NCI-H2196 treated with DMSO at 0.1 percent for 48 hours (cell line): ENCODE measurements around the gene CEBPZOS.
"Not testable (repeated sequence)": the region's sequence is repeated elsewhere in the genome, so short reads cannot be mapped to it uniquely, and the experiment has no call there.

Experiments
- DNase-seq: peaks from one replicate; lab custom pipeline; 2025; ENCODE audit not compliant: unreplicated experiment; lab: John Stamatoyannopoulos, UW

Gene CEBPZOS

DNA sequence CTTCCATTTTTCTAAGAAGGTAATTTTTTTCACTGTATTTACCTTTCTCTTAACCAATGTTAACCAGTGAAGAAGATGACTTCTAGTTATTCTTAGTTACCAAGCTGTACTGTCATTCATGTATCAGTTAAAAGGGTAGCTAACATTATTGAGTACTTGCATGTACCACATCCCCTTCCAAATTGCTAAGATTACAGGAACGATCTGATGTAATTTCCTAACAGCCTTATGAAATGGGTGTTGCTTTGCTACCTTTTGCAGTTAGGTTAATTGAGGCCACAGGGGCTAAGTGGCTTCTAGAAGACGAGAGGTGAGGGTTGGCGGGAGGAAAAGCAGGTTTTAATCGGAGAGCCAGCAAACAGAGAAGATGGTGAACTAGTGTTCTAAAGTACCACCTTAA is 6.0 kb upstream of the CEBPZOS start:
- DNase-seq, result no peak

DNA sequence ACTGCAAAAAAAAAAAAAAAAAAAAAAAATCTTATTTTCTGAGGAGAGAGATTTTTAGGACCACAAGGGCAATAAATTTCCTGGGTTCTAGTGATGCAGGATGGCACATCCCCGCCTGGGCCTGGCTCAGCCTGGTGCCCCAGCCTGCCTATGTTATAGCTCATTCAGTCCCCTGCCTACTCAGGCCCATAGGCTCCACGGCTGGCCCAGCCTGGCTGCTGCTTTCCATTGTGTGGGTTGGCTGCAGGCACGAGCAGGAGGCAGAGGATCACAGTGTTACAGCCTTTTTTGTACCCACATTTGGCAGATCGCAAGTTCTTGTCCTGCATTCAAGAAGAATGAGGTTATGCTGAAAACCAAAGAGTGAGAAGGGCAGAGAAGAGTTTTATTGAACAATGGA is 5.0 kb upstream of the CEBPZOS start:
- DNase-seq, result no peak

DNA sequence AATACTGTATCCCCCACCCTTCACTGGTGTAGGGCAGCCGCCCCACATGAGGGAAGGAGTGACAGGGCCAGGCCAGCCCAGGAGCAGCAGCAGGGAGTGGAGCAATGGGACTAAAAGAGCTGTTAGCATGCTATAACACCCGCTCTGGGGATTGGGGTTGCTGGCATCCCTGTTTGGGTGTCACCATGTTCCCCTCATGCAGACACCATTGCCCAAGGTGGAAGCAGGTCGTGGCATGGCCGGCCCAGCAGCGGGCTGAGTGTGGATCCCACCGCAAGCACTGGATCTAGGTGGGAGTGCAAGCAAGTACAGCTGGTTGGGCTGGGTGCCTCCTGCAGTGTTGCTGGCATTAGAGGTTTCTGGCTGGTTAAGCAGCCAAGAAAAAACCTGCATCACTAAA is 4.5 kb upstream of the CEBPZOS start:
- no peak for DNase-seq

DNA sequence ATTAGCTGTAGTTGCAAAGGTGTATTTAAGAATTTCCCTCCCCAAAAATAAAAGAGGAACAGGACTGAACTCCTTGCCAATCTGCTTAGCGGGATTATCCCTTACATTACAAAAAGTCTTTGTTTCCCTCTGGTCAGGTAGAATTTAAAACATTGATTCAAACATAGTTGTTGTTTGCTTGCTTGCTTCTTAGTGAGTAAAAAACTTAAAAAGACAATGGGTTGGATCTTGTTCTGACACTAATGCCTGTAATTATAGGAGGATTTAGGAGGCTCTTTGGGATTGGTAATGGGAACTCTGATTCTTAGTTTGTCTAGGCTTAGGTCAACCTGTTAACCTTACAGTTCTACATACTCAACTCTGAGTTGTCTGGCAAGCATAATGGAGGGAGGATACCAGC is 3.7 kb upstream of the CEBPZOS start:
- DNase-seq, result no peak

DNA sequence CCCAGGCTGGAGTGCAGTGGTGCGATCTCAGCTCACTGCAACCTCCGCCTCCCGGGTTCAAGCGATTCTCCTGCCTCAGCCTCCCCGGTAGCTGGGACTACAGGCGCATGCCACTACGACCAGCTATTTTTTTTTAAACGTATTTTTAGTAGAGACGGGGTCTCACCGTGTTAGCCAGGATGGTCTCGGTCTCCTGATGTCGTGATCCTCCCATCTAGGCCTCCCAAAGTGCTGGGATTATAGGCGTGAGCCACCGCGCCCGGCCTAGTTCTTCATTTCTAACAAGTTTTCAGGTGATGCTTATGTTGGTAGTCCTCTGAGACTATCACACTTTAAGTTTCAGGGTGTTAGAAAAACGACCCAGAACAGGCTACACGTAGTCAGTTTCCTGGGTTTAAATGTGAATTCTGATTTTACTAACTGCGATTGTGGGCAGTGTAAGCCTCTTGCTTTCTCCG is 405 bp upstream of the CEBPZOS start:
- DNase-seq, result not testable (repeated sequence)

DNA sequence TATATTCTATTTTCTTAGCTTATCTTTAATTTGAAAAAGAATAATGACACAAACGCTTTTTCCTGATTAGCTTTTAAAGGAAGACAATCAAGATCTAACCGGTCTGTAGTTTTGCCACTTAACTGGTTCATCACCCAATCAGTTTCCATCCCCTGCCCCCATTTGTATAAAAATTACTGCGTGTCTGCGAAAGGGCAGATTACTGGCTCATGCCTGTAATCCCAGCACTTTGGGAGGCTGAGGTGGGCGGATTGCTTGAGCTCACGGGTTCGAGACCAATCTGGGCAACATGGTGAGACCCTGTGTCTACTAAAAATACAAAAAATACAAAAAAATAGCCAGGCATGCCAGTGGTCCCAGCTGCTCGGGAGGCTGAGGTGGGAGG is 2.4 kb downstream of the CEBPZOS start:
- DNase-seq, result no peak

DNA sequence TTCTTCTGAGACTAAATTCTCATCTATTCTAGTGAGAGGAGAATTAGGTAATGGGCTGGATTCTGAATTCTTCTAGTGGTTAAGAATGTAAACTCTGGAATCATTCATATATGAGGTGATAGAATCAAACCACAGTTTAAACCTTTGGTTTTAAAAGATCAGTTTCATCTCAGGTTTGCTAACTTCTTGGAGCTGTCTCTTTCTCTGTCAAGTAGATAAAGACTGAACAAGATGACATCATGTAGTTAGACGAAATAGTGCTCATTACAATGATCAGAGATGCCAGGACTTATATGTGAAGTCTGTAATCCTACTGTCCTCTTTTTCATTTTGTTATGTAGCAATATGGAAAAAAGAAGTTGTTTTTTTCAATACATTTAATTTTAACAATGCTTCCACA is 4.9 kb downstream of the CEBPZOS start:
- no peak for DNase-seq

DNA sequence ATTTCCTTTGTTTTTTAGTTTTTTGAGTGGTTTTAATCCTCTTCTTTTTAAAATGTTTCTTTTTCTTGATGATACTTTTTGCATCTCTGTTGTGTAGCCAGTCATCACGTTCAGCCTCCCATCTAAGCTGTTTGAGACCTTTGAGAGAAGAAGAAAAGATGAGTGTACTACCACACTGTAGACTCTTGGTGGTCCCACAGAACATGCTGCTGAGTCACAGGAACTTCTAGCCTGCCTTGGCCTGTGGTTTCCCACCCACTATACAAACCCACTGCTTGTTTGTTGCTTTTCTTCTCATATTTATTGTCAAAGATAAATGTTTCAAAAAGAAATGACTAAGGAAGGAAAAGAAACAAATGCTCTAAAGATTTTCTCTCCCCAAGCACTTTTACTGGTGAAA is 5.5 kb downstream of the CEBPZOS start:
- no peak for DNase-seq

DNA sequence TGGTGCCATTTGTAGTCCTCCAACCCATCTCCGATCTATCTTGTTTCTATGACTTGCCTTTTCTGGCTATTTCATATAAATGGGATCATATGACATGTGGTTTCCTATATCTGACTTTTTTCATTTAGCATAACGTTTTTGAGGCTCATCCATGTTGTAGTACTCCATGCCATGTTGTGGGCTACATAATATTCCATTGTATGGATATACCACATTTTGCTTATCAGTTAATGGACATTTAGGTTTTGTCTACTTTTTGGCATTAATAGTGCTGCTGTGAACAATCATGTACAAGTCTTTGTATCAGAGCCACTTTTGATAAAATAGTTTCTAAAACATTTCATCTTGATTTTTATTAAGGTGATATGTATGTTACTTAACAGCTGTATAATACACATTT is 7.4 kb downstream of the CEBPZOS start:
- no peak for DNase-seq

DNA sequence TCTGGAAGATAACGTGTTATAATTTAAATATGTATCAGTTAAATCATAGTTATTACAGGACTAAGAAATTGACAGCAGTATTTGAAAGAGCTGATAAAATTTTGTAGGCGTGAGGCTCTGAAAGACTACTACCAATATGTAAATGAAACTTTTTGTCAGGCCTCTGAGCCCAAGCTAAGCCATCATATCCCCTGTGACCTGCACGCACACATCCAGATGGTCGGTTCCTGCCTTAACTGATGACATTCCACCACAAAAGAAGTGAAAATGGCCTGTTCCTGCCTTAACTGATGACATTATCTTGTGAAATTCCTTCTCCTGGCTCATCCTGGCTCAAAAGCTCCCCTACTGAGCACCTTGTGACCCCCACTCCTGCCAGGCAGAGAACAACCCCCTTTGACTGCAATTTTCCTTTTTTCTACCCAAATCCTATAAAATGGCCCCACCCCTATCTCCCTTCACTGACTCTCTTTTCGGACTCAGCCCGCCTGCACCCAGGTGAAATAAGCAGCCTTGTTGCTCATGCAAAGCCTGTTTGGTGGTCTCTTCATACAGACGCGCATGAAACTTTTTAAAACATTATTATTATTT is 8.9 kb downstream of the CEBPZOS start:
- not testable (repeated sequence) for DNase-seq

DNA sequence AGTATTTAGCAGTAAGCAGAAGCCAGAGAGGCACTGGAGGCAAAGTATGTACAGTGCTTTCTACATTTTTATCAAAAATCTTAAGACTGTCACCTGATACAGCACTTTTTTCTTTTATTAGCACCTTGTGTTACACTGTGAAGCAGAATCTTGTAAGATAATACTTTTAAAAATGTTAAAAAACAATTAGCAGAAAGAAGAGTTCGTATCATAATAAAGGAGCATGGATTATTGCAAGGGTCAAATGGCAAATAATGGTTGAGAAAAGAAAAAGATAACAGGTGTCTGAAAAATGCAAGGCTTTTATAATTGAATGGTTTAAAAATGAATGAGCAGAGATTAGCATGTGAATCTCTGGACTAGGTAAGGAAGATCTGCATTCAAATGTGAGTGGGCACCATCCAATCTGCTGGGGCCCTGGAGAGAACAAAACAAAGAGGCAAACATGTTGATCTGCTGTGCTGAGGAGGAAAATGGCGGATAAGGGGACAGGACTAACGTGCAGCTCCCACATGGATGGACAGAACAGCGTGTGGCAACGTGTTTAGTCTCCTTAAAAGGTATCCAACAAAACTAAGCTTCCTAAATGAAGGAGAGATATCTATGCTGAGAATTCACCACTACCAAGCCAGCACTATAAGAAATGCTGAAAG is 9.5 kb downstream of the CEBPZOS start:
- DNase-seq, result no peak

DNA sequence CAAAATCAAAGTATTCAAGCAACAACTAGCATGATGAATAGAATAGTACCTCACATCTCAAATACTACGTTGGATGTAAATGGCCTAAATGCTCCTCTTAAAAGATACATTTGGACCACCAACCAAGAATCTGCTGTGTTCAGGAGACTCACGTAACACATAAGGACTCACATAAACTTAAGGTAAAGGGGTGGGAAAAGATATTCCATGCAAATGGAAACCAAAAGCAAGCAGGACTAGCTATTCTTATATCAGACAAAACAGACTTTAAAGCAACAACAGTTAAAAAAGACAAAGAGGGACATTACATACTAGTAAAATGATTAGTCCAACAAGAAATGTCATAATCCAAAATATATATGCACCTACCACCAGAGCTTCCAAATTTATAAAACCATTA is 10.5 kb downstream of the CEBPZOS start:
- not testable (repeated sequence) for DNase-seq

DNA sequence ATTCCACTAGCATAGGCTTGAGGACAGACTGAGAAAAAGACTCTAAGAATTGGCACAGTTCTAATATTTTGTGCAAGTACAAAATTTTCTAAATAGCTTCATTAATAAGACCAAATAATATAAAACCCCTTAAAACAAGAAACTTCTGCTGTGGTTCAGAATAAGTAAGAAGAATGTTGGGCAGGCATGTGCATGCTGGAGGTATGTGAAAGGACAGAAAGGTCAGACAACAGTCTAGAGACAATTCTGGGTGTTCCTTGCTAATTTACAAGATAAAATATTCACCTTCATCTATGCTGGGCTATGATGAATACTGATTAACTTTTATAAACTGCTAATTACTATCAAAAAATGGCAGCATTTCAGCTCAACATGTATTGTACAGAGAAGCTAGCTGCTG is 14.9 kb downstream of the CEBPZOS start:
- no peak for DNase-seq

DNA sequence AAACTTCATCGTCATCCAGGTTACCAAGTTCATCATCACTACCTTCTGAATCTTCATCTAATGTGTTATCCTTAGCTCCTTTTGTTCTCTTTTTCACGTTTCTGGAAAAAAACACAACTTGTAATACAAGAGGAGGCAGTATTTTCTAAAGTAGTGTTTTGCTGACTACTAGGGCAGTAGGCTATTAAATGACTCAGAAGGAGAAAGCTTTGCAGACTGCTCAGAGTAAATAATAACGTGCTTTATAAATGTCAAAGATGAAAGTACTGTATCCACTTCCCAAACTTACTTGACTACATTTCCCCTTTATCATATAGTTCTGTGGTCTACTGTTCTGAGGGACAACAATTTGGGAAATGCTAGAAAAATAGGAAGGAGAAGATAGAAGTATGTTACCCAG is 15.6 kb downstream of the CEBPZOS start:
- DNase-seq, result no peak

DNA sequence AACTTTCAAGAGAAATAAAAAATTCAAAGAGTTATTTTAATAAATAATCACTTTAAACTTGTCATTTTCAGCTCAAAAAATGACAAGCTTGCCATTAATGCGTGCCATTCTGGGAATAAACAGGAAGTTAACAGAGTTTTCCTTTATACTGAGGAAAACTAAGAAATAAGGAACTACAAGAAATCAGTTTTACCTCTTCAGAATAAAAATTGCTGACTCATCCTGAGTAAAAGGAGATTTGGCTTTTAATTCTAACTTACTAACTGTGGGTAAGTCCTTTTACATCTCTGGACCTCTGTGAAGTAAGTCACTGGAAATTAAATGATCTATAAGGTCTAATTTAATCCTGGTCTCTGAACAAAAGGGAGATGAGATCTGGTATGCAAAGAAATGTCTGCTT is 19.0 kb downstream of the CEBPZOS start:
- no peak for DNase-seq

DNA sequence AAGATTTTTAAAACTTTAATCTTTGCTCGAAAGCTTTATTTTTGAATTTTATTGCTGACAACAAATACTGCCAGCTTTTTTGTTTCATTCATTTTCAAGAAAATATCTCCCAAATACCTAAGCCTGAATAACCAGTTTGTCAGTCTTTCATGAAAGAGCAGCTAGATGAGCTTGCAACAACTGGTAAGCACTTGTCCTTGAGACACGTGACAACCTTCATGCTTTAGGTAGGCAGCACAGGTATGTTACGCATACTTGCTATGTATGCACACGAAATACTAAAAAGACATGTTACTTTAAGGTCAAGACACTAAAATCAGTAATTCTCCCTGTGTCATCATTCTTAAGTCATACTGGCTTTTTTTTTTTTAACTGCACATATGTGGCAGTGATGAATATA is 22.8 kb downstream of the CEBPZOS start:
- DNase-seq, result no peak

DNA sequence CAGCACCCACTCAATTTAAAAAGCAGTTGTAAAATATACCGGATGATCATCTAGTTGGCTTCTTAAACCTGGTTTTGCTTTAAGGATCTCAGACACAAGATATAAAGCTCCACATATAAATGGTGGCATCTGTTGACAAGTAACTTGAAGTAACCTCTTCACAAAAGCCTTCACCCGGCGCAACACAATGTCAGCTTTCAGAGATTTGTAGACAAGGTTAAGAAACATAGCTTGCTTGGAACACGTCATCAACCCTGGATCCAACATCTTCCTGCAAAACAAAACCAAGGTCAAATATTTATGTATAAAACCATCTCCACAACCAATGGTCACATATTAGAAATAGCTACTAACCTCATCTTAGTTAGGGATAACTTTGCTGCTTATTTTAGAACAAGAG is 26.8 kb downstream of the CEBPZOS start:
- DNase-seq, result no peak

DNA sequence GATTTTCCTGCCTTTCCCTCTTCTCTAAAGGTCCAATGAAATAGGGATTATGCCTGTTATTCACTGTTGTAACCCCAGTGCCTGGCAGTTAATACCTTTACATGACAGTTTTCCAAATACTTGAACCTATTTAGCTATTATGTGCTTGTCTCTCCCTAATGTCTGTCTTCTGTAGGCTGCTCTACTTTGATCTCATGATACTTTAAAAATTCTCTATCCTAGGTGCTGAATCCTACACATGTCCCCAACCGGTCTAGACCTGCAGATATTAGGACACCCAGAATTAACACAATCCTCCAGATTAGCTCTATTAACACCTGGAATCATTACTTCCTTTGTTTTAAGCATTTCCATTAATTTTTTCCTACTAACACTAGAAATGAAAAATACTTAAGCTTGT is 27.8 kb downstream of the CEBPZOS start:
- DNase-seq, result no peak

DNA sequence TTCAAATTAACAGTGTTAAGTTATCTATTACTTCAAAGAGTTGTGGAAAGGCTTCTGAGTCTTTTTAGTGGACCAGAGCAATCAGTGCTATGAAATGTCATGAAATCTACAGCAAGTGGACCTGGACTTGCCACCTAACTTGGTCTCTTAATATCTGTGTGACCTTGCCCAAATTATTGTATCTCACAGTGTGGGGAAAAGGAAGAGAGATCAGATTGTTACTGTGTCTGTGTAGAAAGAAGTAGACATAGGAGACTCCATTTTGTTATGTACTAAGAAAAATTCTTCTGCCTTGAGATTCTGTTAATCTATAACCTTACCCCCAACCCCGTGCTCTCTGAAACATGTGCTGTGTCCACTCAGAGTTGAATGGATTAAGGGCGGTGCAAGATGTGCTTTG is 28.8 kb downstream of the CEBPZOS start:
- not testable (repeated sequence) for DNase-seq

DNA sequence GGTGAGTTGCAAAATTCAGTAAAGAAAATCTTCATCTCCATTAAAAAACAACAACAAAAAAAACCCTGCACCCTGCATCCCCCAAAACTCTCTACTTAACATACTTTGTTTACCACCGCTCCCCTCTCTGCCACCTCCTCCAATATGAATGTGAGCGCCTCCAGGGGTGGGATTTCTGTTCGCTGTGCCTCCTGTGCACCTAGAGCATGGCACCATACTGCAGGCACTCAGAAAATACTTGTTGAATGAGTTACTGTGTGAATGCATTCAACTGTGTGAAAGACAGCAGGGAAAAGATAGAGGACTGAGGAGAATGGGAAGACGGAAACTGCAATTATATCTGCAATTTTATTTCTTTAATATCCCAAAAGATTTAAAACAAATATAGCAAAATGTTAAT is 30.6 kb downstream of the CEBPZOS start:
- no peak for DNase-seq

DNA sequence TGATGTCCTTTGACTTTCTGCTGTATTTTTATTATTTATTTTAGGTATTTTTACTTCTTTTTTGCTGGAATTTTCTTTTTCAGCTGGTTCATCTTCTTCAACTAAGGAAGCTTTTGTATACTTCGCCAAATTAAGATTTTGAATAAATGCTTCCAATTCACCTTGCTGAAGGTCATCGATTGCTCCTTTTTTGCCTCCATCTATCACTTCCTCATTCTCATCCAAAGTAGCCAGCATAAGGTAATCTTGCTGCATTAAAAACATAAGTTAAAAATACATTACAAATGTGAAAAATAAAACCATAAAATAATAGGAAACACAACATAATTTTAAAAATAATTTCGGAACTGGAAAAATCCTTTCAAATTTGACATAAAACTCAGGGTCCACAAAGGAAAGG is 32.5 kb downstream of the CEBPZOS start:
- no peak for DNase-seq

DNA sequence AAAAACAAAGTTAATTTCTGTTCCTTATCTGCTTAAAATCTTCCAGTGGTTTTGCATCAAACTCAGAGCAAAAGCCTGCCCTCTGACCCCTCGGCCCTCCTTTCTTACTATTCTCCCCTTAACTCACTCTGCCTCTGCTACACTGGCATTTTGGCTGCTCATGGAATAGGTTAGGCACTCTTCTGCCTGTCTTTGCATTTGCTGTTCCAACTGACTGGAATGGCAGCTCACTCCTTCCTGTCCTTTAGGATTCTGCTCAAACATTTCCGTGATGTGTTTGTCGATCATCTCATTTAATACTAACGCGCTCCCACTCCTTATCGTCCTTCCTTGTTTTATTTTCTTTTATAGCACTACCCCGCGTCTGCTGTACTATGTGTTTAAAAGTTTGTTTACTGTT is 34.3 kb downstream of the CEBPZOS start:
- no peak for DNase-seq
